Mucosa of stomach (tissue), 1 donor: ENCODE measurements around the gene CHD6.

ENCODE experiments used
- H3K27me3 ChIP-seq: one replicate; pipeline ENCODE4 v1.7.0; 2013; ENCODE audit warnings: mild to moderate bottlenecking, low read length; ENCODE audit not compliant: control insufficient read depth, insufficient read depth
- H3K36me3 ChIP-seq: one replicate; pipeline ENCODE4 v1.7.0; 2013; ENCODE audit warnings: low read length; ENCODE audit not compliant: control insufficient read depth, insufficient read depth
- H3K4me1 ChIP-seq: one replicate; pipeline ENCODE4 v1.7.0; 2013; ENCODE audit warnings: mild to moderate bottlenecking, low read length; ENCODE audit not compliant: control insufficient read depth, insufficient read depth
- H3K4me3 ChIP-seq: one replicate; pipeline ENCODE4 v1.7.0; 2013; ENCODE audit warnings: low read length
- H3K9ac ChIP-seq: one replicate; pipeline ENCODE4 v1.7.0; 2013; ENCODE audit warnings: mild to moderate bottlenecking, low read length, moderate library complexity
- H3K9me3 ChIP-seq: one replicate; pipeline ENCODE4 v1.7.0; 2013; ENCODE audit warnings: mild to moderate bottlenecking, low read length, moderate library complexity; ENCODE audit not compliant: control insufficient read depth
- donor health status: Pancreatic carcinoma.

CHD6 gene

DNA sequence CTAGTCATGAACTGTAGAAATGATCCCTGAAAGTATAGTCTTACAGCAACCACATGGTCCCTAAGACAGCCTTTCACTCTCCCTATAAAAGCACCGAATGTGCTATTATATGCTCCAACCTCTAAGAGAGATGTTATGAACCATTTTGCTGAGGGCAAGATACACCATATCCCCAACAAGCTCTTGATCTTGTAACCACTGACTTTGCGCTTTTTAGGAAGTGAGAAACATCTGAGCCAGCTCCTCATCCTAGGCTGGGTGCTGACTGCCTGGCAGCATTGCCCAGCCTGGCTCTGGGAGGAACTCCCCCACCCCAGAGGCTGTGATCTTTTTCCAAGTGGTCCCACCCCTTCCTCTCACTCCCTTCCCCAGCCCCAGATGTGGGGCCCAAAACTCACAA lies 248.5 kb downstream of the CHD6 start:
- Histone ChIP-seq H3K4me3 (no peak overlapping the region), H3K27me3 (peaks cover 29% of the 10 kb centered on the region), H3K36me3 (no peaks in the 10 kb centered on the region), H3K4me1 (no peaks in the 10 kb centered on the region), H3K9ac (no peak overlapping the region), H3K9me3 (no peaks in the 10 kb centered on the region)

GRCh38 chr20:41367956-41368355 lies 250.2 kb downstream of the CHD6 start:
- H3K9ac ChIP-seq, result no peak overlapping the region
- no peaks in the 10 kb centered on the region for H3K36me3 ChIP-seq
- H3K9me3 ChIP-seq, result no peaks in the 10 kb centered on the region
- H3K4me3 ChIP-seq, result no peak overlapping the region
- peaks cover 41% of the 10 kb centered on the region for H3K27me3 ChIP-seq
- H3K4me1 ChIP-seq, result no peaks in the 10 kb centered on the region

DNA sequence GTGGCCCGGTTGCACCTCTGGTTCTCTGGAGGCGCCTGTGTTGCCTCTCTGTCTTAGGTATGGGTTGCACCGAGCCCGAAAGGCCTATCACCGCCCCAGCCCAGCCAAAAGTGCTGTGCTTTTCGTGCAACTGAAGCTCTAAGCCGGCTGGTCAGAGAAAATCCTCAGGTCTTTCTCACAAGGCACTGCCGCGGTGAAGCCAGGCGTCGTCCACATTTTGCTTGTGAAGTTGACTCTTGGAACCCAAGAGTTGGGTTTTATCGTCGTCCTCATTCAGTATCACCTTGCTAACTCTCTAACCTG lies 250.8 kb downstream of the CHD6 start:
- H3K4me1 ChIP-seq, result no peaks in the 10 kb centered on the region
- H3K4me3 ChIP-seq, result no peak overlapping the region
- H3K27me3 ChIP-seq, result peaks cover 41% of the 10 kb centered on the region
- H3K9me3 ChIP-seq, result no peaks in the 10 kb centered on the region
- no peak overlapping the region for H3K9ac ChIP-seq
- no peaks in the 10 kb centered on the region for H3K36me3 ChIP-seq

DNA sequence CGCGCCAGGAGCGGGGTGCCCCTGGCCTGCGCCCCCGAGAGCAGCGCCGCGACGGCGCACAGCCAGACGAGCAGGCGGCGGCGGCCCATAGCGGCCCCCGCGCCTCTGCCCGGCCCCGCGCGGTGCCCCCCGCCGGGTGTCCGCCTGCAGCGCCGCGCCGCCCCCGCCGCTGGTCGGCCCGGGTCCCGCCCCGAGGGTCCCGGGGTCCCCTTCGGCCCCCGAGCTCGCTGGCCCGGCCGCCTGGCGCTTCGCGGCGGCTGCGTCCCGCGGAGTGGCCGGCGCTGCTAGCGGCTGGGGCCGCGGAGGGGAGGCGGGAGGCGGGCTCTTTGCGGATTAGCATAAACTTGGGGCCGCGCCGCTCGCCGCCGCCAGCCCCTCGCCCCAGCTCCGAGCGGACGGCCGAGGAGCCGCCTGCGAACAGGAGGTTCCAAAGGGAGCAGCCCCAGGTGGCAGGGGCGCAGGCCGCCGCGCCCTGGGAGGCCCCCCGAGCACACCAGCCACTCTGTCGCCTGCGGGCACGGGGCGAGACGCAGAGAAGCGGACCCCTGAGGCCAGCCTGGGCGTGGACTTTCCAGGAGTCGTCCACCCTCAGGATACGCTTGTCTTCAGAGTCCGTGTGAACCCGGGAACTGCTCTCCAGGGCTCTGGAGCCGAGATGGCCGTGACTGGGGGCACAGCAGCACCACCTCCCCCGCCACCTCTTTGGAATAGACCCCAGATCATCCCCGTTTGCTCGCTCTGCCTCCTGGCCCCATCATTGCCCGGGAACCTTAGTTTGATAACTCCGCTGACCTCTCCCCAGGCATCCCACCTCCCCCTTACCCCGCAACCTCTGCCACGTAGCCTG lies 251.4 kb downstream of the CHD6 start, which contains the start of gene EMILIN3:
Gene EMILIN3, minus strand, starts transcription at position 273 of the 847 bp plus-strand sequence. Its CDS starts 184 bp downstream, at position 89.
- H3K9me3 ChIP-seq, result no peaks in the 10 kb centered on the region
- H3K36me3 ChIP-seq, result no peaks in the 10 kb centered on the region
- no peak within 1 kb of the TSS for H3K4me3 ChIP-seq
- H3K9ac ChIP-seq, result no peak within 1 kb of the TSS
- H3K27me3 ChIP-seq, result peaks cover 41% of the 10 kb centered on the region
- H3K4me1 ChIP-seq, result no peaks in the 10 kb centered on the region

DNA sequence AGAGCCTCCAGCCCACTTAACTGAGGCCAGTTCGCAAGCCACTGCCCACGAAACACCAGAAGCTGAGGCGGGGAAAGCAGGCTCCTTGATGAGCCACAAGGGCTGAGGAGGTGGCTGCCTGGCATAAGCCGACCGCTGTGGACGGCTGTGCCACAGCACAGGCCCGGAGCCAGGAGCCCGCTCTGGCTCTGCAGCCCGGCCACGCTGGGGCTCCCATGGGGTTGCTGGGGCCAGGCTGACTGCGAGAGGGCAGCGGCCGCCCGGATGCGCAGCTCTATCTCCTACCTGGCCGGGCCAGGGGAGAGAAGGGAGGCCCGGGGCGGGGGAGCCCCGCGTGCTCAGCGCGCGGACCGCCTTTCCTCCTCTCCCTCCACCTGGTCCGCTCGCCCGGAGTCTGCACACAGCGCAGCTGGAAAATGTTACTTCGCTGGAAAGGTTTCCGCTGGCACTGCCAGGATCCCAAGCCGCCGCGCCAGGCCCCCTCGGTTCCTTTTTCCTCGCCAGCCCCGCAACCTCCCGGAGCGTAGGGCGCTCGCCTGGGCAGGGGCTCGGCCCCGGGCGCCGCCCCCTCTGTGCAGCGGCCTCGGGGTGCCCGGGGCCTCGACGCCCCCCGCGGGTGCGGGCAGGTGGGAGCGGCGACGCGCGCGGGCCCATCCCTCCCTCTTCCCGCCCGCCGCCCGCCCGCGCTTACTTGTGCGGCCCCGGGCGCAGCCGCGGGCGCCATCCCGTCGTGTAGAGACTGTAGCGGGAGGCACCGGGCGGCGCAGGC lies 252.2 kb downstream of the CHD6 start:
- no peaks in the 10 kb centered on the region for H3K4me1 ChIP-seq

GRCh38 chr20:41364967-41365765 lies 253.0 kb downstream of the CHD6 start:
- Histone ChIP-seq H3K4me1 (no peaks in the 10 kb centered on the region), H3K4me3 (no peak overlapping the region), H3K9me3 (no peaks in the 10 kb centered on the region), H3K27me3 (peaks cover 41% of the 10 kb centered on the region), H3K9ac (no peak overlapping the region), H3K36me3 (no peaks in the 10 kb centered on the region)

More for the DNA sequence above, 252.2 kb downstream of the CHD6 start:
- H3K9me3 ChIP-seq, result no peaks in the 10 kb centered on the region
- no peaks in the 10 kb centered on the region for H3K36me3 ChIP-seq
- H3K27me3 ChIP-seq, result peaks cover 41% of the 10 kb centered on the region
- no peak overlapping the region for H3K4me3 ChIP-seq
- H3K9ac ChIP-seq, result no peak overlapping the region

GRCh38 chr20:41364236-41364855 lies 253.8 kb downstream of the CHD6 start:
- Histone ChIP-seq H3K9ac (no peak overlapping the region), H3K36me3 (no peaks in the 10 kb centered on the region), H3K4me1 (no peaks in the 10 kb centered on the region), H3K9me3 (no peaks in the 10 kb centered on the region), H3K4me3 (no peak overlapping the region), H3K27me3 (peaks cover 41% of the 10 kb centered on the region)

GRCh38 chr20:41363601-41364000 lies 254.6 kb downstream of the CHD6 start:
- Histone ChIP-seq H3K9ac (no peak overlapping the region), H3K9me3 (no peaks in the 10 kb centered on the region), H3K4me1 (no peaks in the 10 kb centered on the region), H3K4me3 (no peak overlapping the region), H3K27me3 (peaks cover 41% of the 10 kb centered on the region), H3K36me3 (no peaks in the 10 kb centered on the region)

DNA sequence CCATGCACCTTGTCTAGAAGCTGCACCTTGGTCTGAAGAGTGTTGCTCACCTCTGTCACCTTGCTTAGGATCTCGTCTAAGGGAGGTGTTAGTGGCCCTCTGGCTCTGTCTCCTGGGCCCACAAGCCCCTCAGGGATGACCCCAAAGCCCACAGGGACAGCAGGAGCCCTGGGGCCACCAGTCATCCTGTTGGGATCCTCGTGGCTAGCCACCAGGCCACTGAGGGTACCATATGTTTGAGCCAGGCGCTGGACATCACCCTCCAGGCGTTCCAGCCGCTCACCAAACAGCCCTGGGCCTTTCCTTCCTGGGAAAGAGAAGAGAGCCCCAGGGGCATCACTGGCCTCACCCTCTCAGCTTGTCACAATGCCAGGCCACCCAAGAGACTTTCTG lies 255.4 kb downstream of the CHD6 start:
- Histone ChIP-seq H3K27me3 (peaks cover 36% of the 10 kb centered on the region), H3K9me3 (no peaks in the 10 kb centered on the region), H3K36me3 (no peaks in the 10 kb centered on the region), H3K4me1 (no peaks in the 10 kb centered on the region), H3K4me3 (no peak overlapping the region), H3K9ac (no peak overlapping the region)

GRCh38 chr20:41361757-41362747 lies 256.1 kb downstream of the CHD6 start:
- Histone ChIP-seq H3K9ac (no peak overlapping the region), H3K4me3 (no peak overlapping the region), H3K27me3 (peaks cover 29% of the 10 kb centered on the region), H3K4me1 (no peaks in the 10 kb centered on the region), H3K36me3 (no peaks in the 10 kb centered on the region), H3K9me3 (no peaks in the 10 kb centered on the region)
